NCI-H345 treated with DMSO at 0.1 percent for 48 hours (cell line): ENCODE results near the gene FTSJ3.
"Not testable (repeated sequence)": the region's sequence is repeated elsewhere in the genome, so short reads cannot be mapped to it uniquely, and the experiment has no call there.

Experiments used
- DNase-seq: peaks from one replicate; lab custom pipeline; 2025; ENCODE audit not compliant: unreplicated experiment; lab: John Stamatoyannopoulos, UW

Gene FTSJ3

GRCh38 chr17:63827002-63827800 is at the start of gene FTSJ3, which contains the start of gene PSMC5:
Gene FTSJ3, minus strand, starts transcription at chr17:63827663. Its CDS starts 761 bp downstream, at chr17:63826902.
Gene PSMC5, plus strand, starts transcription at chr17:63827431. Its CDS starts 60 bp downstream, at chr17:63827491.
- DNase-seq: peak; percentile 89

DNA sequence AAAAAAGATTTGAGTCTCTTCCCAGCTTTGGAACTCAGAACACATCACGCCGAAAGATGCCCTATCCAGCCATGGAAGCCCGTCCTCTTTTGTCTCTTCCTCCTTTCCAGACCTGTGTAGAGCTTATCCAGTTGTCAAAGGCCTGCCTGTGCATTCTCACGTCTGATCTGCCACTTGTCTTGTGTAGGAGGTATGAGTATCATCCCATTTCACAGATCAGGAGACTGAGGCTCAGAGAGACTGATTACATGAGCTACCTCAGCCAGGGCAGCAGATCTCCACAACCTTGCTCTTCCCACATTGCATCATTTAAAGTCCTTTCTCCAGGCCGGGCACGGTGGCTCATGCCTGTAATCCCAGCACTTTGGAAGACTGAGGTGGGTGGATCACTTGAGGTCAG is 47.2 kb upstream of the FTSJ3 start:
- DNase-seq: not testable (repeated sequence)

DNA sequence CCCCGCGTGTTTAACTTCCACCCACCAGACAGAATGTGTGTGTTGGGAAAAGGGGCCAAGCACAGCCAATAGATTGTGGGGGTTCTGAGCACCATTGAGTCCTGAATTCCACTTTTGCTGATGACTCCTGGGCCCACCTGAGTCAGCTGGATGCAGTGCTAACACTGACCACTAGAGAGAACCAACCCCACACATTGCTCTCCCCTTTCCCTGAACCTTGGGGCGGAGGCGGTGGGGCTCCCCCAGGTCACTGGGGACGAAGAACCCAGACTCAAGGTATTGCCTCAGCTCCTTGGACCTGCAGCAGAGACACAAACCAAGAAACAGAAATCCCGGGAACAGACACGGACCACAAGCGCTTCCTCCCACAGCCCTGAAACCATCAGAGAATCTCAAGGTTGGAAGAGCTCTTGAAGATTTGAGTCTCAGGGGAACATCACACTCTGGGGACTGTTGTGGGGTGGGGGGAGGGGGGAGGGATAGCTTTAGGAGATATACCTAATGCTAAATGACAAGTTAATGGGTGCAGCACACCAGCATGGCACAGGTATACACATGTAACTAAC is 46.7 kb upstream of the FTSJ3 start:
- not testable (repeated sequence) for DNase-seq

GRCh38 chr17:63873577-63873976 is 46.1 kb upstream of the FTSJ3 start, which contains the start of gene CSH2:
Gene CSH2, minus strand, starts transcription at chr17:63873677. Its CDS starts 63 bp downstream, at chr17:63873614.
- DNase-seq: not testable (repeated sequence)

- DNase-seq: not testable (repeated sequence)
These were observed 44.3 kb upstream of the FTSJ3 start for GRCh38 chr17:63871646-63872365.

DNA sequence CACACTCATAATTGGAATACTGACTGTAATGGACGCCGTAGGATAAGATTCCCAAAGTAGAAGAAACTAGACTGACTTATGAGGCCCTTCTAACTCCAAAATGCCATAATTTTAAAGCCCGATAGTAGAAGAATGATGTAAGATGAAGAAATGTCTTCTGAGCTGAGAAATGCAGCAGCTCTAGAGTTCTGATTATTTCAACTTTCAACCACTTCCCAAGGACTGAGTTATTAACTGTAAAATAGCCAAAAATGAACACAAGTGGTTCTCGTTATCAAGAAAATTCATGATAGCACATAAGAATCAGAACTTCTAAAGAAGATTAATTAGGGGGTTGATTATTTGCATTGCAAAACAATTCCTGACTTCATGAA is 42.8 kb upstream of the FTSJ3 start:
- not testable (repeated sequence) for DNase-seq

- not testable (repeated sequence) for DNase-seq
These were observed 42.2 kb upstream of the FTSJ3 start for GRCh38 chr17:63869491-63870291.

DNA sequence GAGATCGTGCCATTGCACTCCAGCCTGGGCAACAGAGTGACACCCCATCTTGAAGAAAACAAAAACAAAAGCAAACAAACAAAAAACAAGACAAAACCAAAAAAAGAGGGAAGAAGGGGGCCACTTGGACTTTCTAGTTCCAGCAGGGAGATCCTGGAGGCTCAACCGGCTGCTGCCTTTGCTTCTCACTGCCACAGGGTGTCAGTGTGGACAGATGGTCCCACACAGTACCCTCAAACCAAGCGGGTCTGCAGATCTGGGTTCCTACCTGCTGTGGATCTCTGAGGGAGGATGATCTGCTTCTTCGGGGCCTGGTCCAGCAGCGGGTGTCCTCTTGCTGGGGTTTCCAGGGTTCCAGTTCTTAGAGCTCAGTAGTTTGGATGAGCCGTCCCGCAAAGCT is 39.2 kb upstream of the FTSJ3 start:
- not testable (repeated sequence) for DNase-seq

GRCh38 chr17:63859257-63859656 is 31.8 kb upstream of the FTSJ3 start:
- no peak for DNase-seq

GRCh38 chr17:63856425-63856824 is 29.0 kb upstream of the FTSJ3 start:
- DNase-seq: not testable (repeated sequence)

DNA sequence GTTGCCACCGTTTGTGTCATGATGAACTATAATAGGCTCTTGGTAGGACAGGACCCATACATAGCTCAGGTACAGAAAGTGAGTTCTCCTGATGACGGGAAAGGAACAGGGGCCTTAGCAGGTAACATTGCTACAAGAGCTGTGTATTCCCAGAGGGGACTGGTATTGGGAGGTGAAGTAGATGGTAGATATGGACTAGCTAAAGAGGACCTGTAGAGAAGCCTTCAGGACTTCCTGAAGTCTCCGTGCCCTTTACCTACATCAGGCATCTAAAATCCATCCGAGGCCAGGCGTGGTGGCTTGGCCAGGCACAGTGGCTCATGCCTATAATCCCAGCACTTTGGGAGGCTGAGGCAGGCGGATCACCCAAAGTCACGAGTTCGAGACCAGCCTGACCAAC is 27.7 kb upstream of the FTSJ3 start:
- no peak for DNase-seq

DNA sequence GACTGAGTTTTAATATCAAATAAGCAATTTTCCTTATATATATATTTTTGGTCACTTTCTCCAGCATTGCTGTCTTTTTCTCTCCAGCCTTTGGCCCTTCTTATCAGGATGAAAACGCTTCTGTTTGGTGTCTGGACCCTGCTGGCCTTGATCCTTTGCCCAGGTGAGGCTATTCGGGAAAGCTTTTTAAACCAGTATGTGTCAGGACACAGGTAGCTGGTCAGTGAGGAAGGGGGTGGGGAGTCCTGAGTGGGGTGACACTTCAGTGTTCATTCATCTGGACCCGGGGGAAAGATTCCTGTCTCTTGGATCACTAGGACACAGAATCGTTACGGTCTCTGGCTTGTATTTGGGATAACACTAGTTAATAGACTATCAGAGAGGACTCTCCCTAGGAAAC is 27.2 kb upstream of the FTSJ3 start:
- DNase-seq: no peak

DNA sequence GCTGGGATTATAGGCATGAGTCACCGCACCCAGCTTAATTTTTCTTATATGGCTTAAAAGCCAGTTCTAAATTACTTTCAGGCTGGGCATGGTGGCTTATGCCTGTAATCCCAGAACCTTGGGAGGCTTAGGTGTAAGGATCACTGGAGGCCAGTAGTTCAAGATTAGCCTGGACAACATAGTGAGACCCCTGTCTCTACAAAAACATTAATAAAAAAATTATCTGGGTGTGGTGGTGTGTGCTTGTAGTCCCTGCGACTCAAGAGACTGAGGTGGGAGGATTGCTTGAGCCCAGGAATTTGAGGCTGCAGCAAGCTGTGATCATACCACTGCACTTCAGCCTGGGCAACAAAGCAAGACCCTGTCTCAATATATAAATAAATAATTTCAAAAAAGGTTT is 25.8 kb upstream of the FTSJ3 start:
- no peak for DNase-seq

GRCh38 chr17:63850401-63850800 is 22.9 kb upstream of the FTSJ3 start:
- no peak for DNase-seq

GRCh38 chr17:63848834-63849689 is 21.6 kb upstream of the FTSJ3 start:
- DNase-seq: no peak

GRCh38 chr17:63847525-63848249 is 20.2 kb upstream of the FTSJ3 start:
- DNase-seq: no peak

- DNase-seq: no peak
These were observed 18.0 kb upstream of the FTSJ3 start for GRCh38 chr17:63845509-63845908.

DNA sequence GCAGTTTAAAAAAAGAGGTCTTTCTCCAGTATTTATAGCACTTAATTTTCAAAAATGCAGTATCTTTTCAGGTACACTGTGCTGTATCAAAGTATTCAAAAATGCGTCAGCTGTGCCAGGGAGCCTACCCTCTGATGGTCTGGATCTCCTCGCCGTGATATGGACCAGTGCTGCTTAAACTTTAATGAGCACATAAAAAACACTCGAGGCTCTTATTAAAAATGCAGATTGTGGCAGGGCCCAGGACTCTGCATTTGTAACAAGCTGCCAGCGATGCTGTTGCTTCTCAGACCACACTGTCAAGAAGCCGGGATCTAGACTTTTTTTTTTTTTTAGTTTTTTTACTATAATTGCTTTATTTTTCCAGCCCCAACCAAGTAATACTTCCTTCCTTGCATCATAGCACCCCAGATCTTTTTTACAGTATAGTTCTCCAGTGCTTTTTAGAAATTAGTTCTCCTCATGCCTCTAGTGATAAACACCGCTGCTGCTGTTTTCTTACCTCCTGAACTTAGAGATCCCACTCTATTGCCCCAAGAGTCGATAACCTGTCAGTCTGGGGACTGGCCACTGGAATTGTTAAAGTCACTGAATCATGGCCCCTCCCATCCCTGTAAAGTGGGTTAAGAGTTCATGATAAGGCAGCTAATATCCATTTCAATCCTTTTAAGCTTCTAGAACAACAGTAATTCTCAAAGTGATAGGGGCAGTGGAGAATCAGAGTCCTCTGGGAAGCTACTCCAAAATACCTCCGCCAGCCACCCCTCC is 16.6 kb upstream of the FTSJ3 start:
- no peak for DNase-seq
